ENCODE data around the gene TNXB. TPM values are rescaled to one million over a fixed set of nuclear protein-coding genes. Genes with fewer than 3 reads are reported as not detected.

The TNXB gene
- total RNA-seq, 1 experiment from 2014 or later: 1.8 TPM

- no TSS peak for BruUV-seq (replicated peaks)
- peaks cover 3% of the 10 kb centered on the region; the same call in 1 of the 2 replicates for H3K4me1 ChIP-seq (ENCODE audit: control insufficient read depth, insufficient read depth, low read length)
- intact Hi-C loops (cut with micrococcal nuclease; ENCODE audit: unreplicated experiment) (loop anchor here (10.0 kb wide), 1 partner anchor 77 kb away; the partner anchor contains the start of genes GPSM3 and PBX2), in situ Hi-C loops (cut with HindIII; ENCODE audit: low pct_unique_long_range_greater_than_20kb, low sequenced_read_pairs) (no loop called here)
- CTCF ChIA-PET: no interaction called here
- no peak for TF ChIP-seq SIN3A (IDR thresholded peaks at IDR 0.05; ENCODE audit: borderline replicate concordance, insufficient read depth, low read depth, low read length)
- TF ChIP-seq CTCF (IDR thresholded peaks at IDR 0.05): no peak
- TF ChIP-seq POLR2AphosphoS5 (IDR thresholded peaks at IDR 0.05; ENCODE audit: low read depth, low read length): no peak
- TF ChIP-seq REST (IDR thresholded peaks at IDR 0.05; ENCODE audit: insufficient read depth in 1 of 2, low read depth in 2 of 2, low read length in 1 of 2): no peak
- no peak for TF ChIP-seq TCF7L2 (IDR thresholded peaks at IDR 0.05; ENCODE audit: low read depth, low read length)
- H3K36me3 ChIP-seq (ENCODE audit: control insufficient read depth, insufficient read depth, low read length): peaks cover 2% of the 10 kb centered on the region; the same call in 1 of the 2 replicates
- ATAC-seq (no peak), DNase-seq (ENCODE audit: low read depth, low spot score) (no peak)
- POLR2A ChIA-PET: no interaction called here
- H3K27ac ChIP-seq (ENCODE audit: low read length): no peak overlapping the region
- H3K4me3 ChIP-seq (ENCODE audit: low read depth in 2 of 2, low read length in 2 of 2): no peak overlapping the region
- no peaks in the 10 kb centered on the region for H3K9me3 ChIP-seq (ENCODE audit: control insufficient read depth, insufficient read depth, low read depth, low read length)
- H3K27me3 ChIP-seq (ENCODE audit: control insufficient read depth, insufficient read depth, low read length): no peaks in the 10 kb centered on the region
These were observed 8.3 kb upstream of the TNXB start for GRCh38 chr6:32117461-32117860.

GRCh38 chr6:32116674-32117073 is 7.5 kb upstream of the TNXB start:
- H3K27me3 ChIP-seq (ENCODE audit: control insufficient read depth, insufficient read depth, low read length): no peaks in the 10 kb centered on the region
- in situ Hi-C loops (cut with HindIII; ENCODE audit: low pct_unique_long_range_greater_than_20kb, low sequenced_read_pairs): no loop called here
- no peak for DNase-seq (ENCODE audit: low read depth, low spot score)
- peaks cover 3% of the 10 kb centered on the region; the same call in 1 of the 2 replicates for H3K4me1 ChIP-seq (ENCODE audit: control insufficient read depth, insufficient read depth, low read length)
- no peaks in the 10 kb centered on the region for H3K9me3 ChIP-seq (ENCODE audit: control insufficient read depth, insufficient read depth, low read depth, low read length)
- no peak for ATAC-seq
- no TSS peak for BruUV-seq (replicated peaks)
- CTCF ChIA-PET: interaction anchor here (0.5 kb wide), 1 partner anchor 45 kb away, joined by 10 read pairs; no protein-coding TSS in a partner anchor
- H3K27ac ChIP-seq (ENCODE audit: low read length): no peak overlapping the region
- H3K4me3 ChIP-seq (ENCODE audit: low read depth in 2 of 2, low read length in 2 of 2): no peak overlapping the region
- intact Hi-C loops (cut with micrococcal nuclease; ENCODE audit: unreplicated experiment): loop anchor here (10.0 kb wide), 1 partner anchor 78 kb away; the partner anchor contains the start of genes GPSM3 and PBX2
- TF ChIP-seq CTCF (IDR thresholded peaks at IDR 0.05) (peak; percentile 66; the same call in 1 of the 2 replicates), REST (IDR thresholded peaks at IDR 0.05; ENCODE audit: insufficient read depth in 1 of 2, low read depth in 2 of 2, low read length in 1 of 2) (no peak)
- H3K36me3 ChIP-seq (ENCODE audit: control insufficient read depth, insufficient read depth, low read length): peaks cover 2% of the 10 kb centered on the region; the same call in 1 of the 2 replicates
- POLR2A ChIA-PET: no interaction called here
